GM12878 (cell line): ENCODE data around the gene MYO1D.

Experiments used
- DPF2 ChIP-seq: fragments of 450-650 bp; IDR thresholded peaks from 2 replicates; pipeline ENCODE4 v1.6.1; 2017; ENCODE audit warnings: mild to moderate bottlenecking
- POLR2A ChIP-seq: IDR thresholded peaks from 2 replicates; pipeline ENCODE4 v1.6.1; 2011; ENCODE audit warnings: low read depth, mild to moderate bottlenecking, low read length

- TF ChIP-seq POLR2A (no peak), DPF2 (no peak)
Observed at GRCh38 chr17:32835291-32835761, 41.6 kb downstream of the MYO1D start.
